GM19238 (cell line): ENCODE measurements around the gene SLC13A2.

Experiments used
- DNase-seq: peaks from one replicate; pipeline ENCODE4 v3.0.0; 2011; ENCODE audit warnings: low spot score; ENCODE audit not compliant: insufficient read length

SLC13A2 gene

GRCh38 chr17:28534740-28535375, 61.4 kb downstream of the SLC13A2 start:
- no peak for DNase-seq

DNA sequence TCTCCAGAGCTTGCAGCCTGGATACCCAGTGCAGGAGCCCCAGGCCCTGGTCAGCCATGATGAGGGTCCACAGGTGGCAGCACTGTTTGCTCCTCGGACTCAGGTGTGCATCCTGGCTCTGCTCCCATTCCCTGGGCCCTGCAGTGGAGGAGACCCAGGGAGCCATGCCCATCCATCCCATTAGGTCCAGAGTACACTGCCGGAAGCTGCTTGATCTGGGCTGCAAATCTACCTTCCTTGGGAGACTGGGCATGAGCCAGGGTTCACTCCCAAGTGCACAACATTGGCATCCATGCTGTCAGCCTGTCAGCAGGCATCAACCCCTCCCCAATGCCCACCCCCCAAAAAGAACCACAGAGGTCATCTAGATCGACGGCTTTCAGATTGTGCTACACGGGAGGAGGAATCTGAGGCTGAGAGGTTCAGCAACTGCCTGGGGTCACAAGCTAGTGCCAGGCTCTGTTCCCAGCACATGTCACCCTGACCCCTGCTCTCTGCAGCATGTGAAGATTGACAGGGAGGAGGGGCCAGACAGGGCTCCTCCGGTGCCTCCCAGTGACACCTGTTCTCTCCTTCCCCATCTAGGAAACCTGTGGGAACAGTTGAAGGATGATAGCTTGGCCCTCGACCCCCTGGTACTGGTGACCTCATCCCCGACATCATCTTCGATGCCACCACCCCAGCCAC, 63.2 kb downstream of the SLC13A2 start:
- DNase-seq: no peak

DNA sequence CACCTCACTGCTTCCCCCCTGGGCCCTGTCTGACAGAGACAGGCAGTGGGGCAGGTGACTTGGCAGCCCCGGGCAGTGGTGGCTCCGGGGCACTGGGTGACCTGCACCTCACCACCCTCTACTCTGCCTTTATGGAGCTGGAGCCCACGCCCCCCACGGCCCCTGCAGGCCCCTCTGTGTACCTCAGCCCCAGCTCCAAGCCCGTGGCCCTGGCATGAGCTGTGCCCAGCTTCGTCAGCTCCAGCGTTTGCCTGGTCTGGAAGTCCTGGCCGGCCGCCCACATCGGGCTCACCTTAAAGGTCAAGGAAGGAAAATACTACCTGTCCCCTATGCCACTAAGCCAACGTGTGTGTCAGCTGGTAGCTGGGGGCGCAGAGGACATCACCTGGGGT, 63.8 kb downstream of the SLC13A2 start:
- DNase-seq: no peak

- no peak for DNase-seq
Observed at GRCh38 chr17:28538296-28538895, 65.0 kb downstream of the SLC13A2 start.

DNA sequence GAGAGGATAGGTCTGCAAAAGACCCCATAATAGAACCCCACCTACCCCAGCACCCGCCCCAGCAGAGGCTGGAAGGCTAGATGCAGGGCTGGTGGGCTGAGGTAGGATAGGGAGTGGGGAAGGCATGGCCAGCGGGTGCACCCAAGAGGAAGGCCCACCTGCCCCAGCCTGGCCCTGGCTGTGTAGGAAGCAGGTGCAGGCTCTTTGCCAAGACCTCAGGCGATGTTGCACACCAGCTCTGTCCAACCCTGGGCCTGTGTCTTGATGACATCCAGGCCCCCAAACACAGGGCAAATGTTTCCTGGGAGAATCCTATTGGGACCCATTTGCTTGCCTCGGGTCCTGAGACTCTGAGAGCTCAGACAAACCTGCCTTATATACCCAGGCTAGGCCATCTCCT, 66.8 kb downstream of the SLC13A2 start:
- DNase-seq: no peak

GRCh38 chr17:28541439-28541838, 68.0 kb downstream of the SLC13A2 start:
- DNase-seq: no peak

- no peak for DNase-seq
Observed at GRCh38 chr17:28544402-28545140, 71.1 kb downstream of the SLC13A2 start.

GRCh38 chr17:28545141-28545503, 71.7 kb downstream of the SLC13A2 start:
- DNase-seq: no peak

DNA sequence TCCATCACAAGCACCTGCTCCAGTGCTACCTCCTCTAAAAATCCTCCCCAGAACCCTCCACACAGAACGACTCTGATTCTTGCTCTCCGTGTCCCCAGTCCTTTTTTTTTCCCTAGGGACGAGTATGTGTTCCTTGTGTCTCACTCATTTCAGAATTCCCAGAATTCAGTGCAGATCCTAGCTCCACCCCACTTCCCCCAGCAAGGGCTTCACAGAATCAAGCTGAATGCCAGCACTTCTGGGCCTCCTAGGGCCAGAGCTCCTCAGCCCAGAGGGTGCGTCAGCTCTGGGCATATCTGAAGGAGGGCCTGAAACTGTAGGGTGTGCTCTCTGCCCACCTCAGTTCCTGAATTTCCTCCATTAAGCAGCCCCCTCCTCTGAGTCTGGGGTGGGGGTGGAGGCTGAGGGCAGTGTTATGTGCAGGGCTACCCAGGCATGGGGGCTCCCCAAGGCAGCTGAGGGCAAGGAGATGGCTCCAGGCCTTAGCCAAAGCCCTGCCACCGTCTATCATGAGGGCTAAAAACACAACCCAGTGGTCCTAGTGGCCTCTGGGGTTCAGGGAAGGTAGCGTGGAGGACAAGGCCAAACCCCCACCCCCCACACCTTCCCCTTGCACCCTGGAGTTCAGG, 72.5 kb downstream of the SLC13A2 start:
- DNase-seq: no peak

DNA sequence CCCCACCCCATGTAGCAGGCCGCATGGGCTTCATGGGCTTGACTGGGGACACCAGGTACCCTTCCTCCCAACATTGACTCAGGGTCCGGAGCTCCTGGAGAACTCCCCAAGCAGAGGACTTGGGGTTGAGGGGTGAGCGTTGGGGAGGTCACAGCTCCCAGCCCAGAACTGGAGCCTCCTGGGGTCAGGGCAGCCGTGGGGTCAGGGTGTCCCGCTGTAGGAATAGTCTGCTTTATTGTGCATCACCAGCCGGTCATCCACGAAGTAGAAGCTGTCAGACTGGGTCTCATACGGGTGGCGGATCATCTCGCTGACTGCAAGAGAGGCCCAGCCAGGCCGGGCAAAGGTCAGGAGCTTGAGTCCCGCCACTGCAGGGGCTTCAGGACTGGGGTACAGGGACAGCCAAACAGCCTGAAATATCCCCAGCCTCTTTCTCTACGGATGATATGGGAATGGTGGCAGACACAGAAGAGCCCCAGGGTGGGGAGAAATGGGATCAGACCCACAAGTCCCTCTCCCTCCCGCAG, 73.7 kb downstream of the SLC13A2 start:
- no peak for DNase-seq
